Mesenchymal stem cell (in vitro differentiated cells and primary cell): ENCODE data around the gene ZBTB46.

Source experiments
- DNase-seq: peaks from one replicate; pipeline ENCODE4 v3.0.0-alpha.2; 2013
- H2AFZ ChIP-seq: one replicate; pipeline ENCODE4 v1.6.1; 2013; ENCODE audit warnings: low read depth, mild to moderate bottlenecking, control low read depth, inconsistent platforms, low read length, moderate library complexity
- H2AK5ac ChIP-seq: 2 replicates; pipeline ENCODE4 v1.6.1; 2013; ENCODE audit warnings: low read length, moderate library complexity, mild to moderate bottlenecking, inconsistent platforms; ENCODE audit not compliant: severe bottlenecking
- H2BK120ac ChIP-seq: one replicate; pipeline ENCODE4 v1.6.1; 2013; ENCODE audit warnings: low read depth, mild to moderate bottlenecking, inconsistent platforms, low read length, moderate library complexity
- H2BK12ac ChIP-seq, 2 experiments: one replicate each; pipeline ENCODE4 v1.6.1; 2013; ENCODE audit warnings: inconsistent platforms in 2 of 2, low read length in 2 of 2, mild to moderate bottlenecking in 2 of 2, moderate library complexity in 2 of 2, control low read depth in 1 of 2
- H2BK15ac ChIP-seq: one replicate; pipeline ENCODE4 v1.6.1; 2013; ENCODE audit warnings: mild to moderate bottlenecking, low read depth, inconsistent platforms; ENCODE audit not compliant: poor library complexity, severe bottlenecking
- H2BK5ac ChIP-seq: 2 replicates; pipeline ENCODE4 v1.6.1; 2013; ENCODE audit warnings: low read depth, mild to moderate bottlenecking, low read length, control low read depth, inconsistent platforms; ENCODE audit not compliant: poor library complexity, severe bottlenecking
- H3K14ac ChIP-seq, 2 experiments: one replicate each; pipeline ENCODE4 v1.6.1; 2013; ENCODE audit warnings: inconsistent platforms in 2 of 2, low read length in 2 of 2, control low read depth in 1 of 2, mild to moderate bottlenecking in 1 of 2, moderate library complexity in 1 of 2
- H3K18ac ChIP-seq, 2 experiments: one replicate each; pipeline ENCODE4 v1.6.1; 2013; ENCODE audit warnings: inconsistent platforms in 2 of 2, low read length in 2 of 2, control low read depth in 1 of 2, low read depth in 1 of 2, mild to moderate bottlenecking in 1 of 2
- H3K23ac ChIP-seq, 2 experiments: one replicate each; pipeline ENCODE4 v1.6.1; 2013; ENCODE audit warnings: inconsistent platforms in 2 of 2, low read length in 2 of 2, mild to moderate bottlenecking in 2 of 2, moderate library complexity in 2 of 2, control low read depth in 1 of 2
- H3K27ac ChIP-seq: 2 replicates; pipeline ENCODE4 v1.5.1; 2013; ENCODE audit warnings: mild to moderate bottlenecking, moderate library complexity, low read length, control low read depth, inconsistent platforms; ENCODE audit not compliant: poor library complexity, severe bottlenecking
- H3K27me3 ChIP-seq, 2 experiments: 2 replicates each; pipeline versions ENCODE4 v1.6.1 to v1.7.0; 2013; ENCODE audit warnings: low read length in 2 of 2, mild to moderate bottlenecking in 2 of 2, moderate library complexity in 2 of 2, control low read depth in 1 of 2, inconsistent platforms in 1 of 2; ENCODE audit not compliant: control insufficient read depth in 1 of 2, insufficient read depth in 1 of 2
- H3K36me3 ChIP-seq, 2 experiments: 2 replicates each; pipeline versions ENCODE4 v1.6.1 to v1.7.0; 2013; ENCODE audit warnings: low read length in 2 of 2, control low read depth in 1 of 2, inconsistent platforms in 1 of 2, low read depth in 1 of 2, mild to moderate bottlenecking in 1 of 2; ENCODE audit not compliant: insufficient read depth in 2 of 2, control insufficient read depth in 1 of 2
- H3K4ac ChIP-seq, 2 experiments: one replicate each; pipeline ENCODE4 v1.6.1; 2013; ENCODE audit warnings: inconsistent platforms in 2 of 2, low read length in 2 of 2, mild to moderate bottlenecking in 2 of 2, moderate library complexity in 2 of 2, control low read depth in 1 of 2, low read depth in 1 of 2
- H3K4me1 ChIP-seq: 2 replicates; pipeline ENCODE4 v1.6.1; 2013; ENCODE audit warnings: low read depth, low read length, control low read depth; ENCODE audit not compliant: control insufficient read depth, insufficient read depth
- H3K4me2 ChIP-seq: 2 replicates; pipeline ENCODE4 v1.6.1; 2013; ENCODE audit warnings: low read length, mild to moderate bottlenecking, inconsistent platforms; ENCODE audit not compliant: poor library complexity, severe bottlenecking
- H3K4me3 ChIP-seq, 2 experiments: 2 replicates each; pipeline versions ENCODE4 v1.5.1 to v1.7.0; 2013; ENCODE audit warnings: low read length in 2 of 2, mild to moderate bottlenecking in 2 of 2, control low read depth in 1 of 2, low read depth in 1 of 2; ENCODE audit not compliant: insufficient read depth in 1 of 2
- H3K79me1 ChIP-seq: replicated peaks from 2 replicates; pipeline ENCODE4 v1.6.1; 2013; ENCODE audit warnings: mild to moderate bottlenecking, control low read depth, low read length, inconsistent platforms; ENCODE audit not compliant: poor library complexity, severe bottlenecking
- H3K9ac ChIP-seq: 2 replicates; pipeline ENCODE4 v1.7.0; 2013; ENCODE audit warnings: mild to moderate bottlenecking, low read length, moderate library complexity
- H3K9me3 ChIP-seq: 2 replicates; pipeline ENCODE4 v1.7.0; 2013; ENCODE audit warnings: mild to moderate bottlenecking, low read length; ENCODE audit not compliant: control insufficient read depth
- H4K8ac ChIP-seq: one replicate; pipeline ENCODE4 v1.6.1; 2013; ENCODE audit warnings: inconsistent platforms, mild to moderate bottlenecking, low read length, moderate library complexity
- H4K91ac ChIP-seq: one replicate; pipeline ENCODE4 v1.6.1; 2013; ENCODE audit warnings: mild to moderate bottlenecking, low read length, inconsistent platforms
- WGBS: methylation state at CpG from one replicate; pipeline ENCODE4 v1.1.7; 2013; ENCODE audit warnings: mixed read lengths; 5-methylcytosine and 5-hydroxymethylcytosine counted together

Gene ZBTB46

DNA sequence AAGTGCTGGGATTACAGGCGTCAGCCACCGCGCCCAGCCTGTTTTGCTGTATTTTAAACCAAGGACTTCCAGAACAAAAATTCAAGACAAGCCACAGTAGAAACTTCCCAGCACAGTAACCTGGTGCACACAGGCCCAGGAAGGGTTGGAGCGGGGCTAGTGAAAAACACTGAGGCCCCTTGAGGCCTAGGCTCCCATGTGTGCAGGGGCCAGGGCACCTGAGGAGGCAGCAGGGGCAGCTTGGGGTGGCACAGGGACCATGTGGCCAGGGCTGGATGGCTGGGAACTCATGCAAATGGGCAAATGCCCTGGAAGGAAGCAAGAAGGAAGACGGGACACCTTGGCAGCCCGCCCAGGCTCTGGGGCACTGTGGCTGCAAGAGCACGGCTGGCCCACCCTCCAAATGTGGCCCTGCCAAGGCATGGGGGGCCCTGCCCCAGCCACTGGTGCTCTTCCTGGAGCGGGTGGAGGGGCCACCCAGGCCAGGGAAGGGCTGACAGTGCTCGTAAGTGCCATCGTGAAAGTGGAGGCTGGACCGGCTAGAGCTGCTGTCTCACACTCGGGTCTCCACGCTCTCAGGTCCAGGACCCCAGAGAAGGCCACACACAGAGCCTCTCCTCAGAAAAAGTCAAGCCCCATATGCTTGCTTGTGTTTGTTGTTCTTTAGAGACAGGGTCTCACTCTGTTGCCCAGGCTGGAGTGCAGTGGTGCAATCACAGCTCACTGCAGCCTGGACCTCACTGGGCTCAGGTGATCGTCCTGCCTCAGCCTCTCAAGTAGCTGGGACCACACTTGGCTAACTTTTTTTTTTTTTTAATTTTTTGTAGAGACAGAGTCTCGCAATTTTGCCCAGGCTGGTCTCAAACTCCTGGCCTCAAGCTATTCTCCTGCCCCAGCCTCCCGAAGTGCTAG lies 81.2 kb downstream of the ZBTB46 start:
- WGBS, result 95% methylated on average over 16 of the region's 16 CpGs
- H2BK5ac ChIP-seq, result no peak overlapping the region
- DNase-seq, result no peak
- H4K8ac ChIP-seq, result no peak overlapping the region
- H3K9ac ChIP-seq, result no peak overlapping the region
- H2BK12ac ChIP-seq, result no peak overlapping the region
- H3K4me2 ChIP-seq, result no peak overlapping the region
- peaks cover 7% of the 10 kb centered on the region for H3K79me1 ChIP-seq
- H2BK15ac ChIP-seq, result no peak overlapping the region
- H3K9me3 ChIP-seq, result no peaks in the 10 kb centered on the region
- H3K4me1 ChIP-seq, result no peaks in the 10 kb centered on the region
- no peak overlapping the region for H2AK5ac ChIP-seq
- no peak overlapping the region for H3K18ac ChIP-seq
- no peak overlapping the region for H4K91ac ChIP-seq
- H3K23ac ChIP-seq, result no peak overlapping the region
- H2BK120ac ChIP-seq, result no peak overlapping the region
- H3K4ac ChIP-seq, result no peak overlapping the region
- no peak overlapping the region for H3K27ac ChIP-seq
- H3K4me3 ChIP-seq, result no peak overlapping the region
- H3K36me3 ChIP-seq, result peaks cover 0 to 56% of the 10 kb centered on the region in 2 experiments
- no peaks in the 10 kb centered on the region for H3K27me3 ChIP-seq
- peak overlapping the region in 1 of 2 experiments; percentile 11 for H3K14ac ChIP-seq
- H2AFZ ChIP-seq, result no peak overlapping the region

DNA sequence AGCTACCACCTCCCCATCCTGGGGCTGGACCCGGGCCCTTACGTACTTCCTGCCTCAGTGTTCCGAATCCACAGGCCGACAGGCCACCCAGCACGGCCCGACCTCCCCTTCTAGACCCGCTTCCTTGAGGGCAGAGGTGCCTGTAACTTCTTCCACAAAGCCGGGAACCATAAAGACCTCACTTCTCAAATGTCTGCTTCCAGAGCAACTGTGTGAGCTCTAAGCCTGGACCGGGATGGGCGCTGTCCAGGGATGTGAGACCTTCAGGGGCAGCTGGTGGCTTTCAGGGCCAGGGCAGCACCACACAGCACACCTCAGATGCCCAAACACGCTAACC lies 82.2 kb downstream of the ZBTB46 start:
- Histone ChIP-seq H2BK15ac (no peak overlapping the region), H2BK12ac (no peak overlapping the region), H3K79me1 (peaks cover 4% of the 10 kb centered on the region), H2AK5ac (no peak overlapping the region), H4K91ac (no peak overlapping the region), H3K36me3 (peaks cover 3 to 57% of the 10 kb centered on the region in 2 experiments), H3K4me3 (no peak overlapping the region), H3K9ac (no peak overlapping the region), H3K4me1 (no peaks in the 10 kb centered on the region), H3K23ac (no peak overlapping the region), H3K4ac (no peak overlapping the region), H4K8ac (no peak overlapping the region), H3K18ac (no peak overlapping the region), H2BK5ac (no peak overlapping the region), H3K27ac (no peak overlapping the region), H3K27me3 (no peaks in the 10 kb centered on the region), H2AFZ (no peak overlapping the region), H3K4me2 (no peak overlapping the region), H2BK120ac (no peak overlapping the region), H3K14ac (no peak overlapping the region), H3K9me3 (no peaks in the 10 kb centered on the region)
- WGBS, result 90% methylated on average over 11 of the region's 11 CpGs
- DNase-seq, result no peak

DNA sequence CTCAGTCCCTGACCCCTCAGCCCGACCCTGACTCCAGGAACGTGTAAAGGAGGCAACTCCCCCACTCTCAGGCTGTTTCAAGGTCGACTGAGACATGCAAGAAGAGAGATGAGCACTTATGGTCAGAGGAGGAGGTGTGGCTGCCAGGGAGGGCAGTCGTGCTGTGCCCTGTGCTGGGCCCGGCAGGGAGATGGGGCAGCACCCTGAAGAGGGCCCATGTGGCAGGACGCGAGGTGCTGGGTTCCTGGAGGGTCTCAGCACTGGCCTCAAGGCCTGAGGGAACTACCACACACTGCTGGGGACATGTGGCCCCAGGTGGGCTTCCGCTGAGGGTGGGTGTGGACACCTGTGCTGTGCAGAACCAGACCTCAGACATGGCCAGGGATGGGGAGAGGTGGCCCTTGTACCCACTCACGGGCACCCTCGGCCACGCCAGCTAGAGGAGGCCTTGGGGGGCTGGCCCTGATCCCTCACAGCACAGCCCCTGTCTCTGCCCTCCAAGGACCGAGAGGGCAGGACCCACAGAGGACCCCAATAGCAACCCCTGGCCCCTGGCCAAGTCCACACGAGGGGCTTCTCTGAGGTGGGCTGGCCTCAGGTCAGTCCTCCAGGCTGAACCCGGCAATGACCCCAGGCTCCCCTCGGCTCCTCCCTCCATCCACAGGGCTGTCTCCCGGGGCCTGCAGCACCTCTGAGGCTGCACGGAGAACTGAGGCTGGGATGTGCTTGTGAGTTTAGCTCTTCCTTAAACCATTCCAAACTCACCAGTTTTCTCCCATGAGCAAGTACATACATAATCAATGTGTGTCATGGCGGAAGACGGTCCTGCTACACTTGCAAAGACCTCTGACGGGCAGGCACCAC lies 82.8 kb downstream of the ZBTB46 start:
- H3K4ac ChIP-seq, result no peak overlapping the region
- no peak overlapping the region for H2BK15ac ChIP-seq
- no peak overlapping the region for H3K23ac ChIP-seq
- DNase-seq, result no peak
- H3K18ac ChIP-seq, result no peak overlapping the region
- H3K27me3 ChIP-seq, result no peaks in the 10 kb centered on the region
- H3K9me3 ChIP-seq, result no peaks in the 10 kb centered on the region
- H2BK12ac ChIP-seq, result no peak overlapping the region
- no peak overlapping the region for H2BK120ac ChIP-seq
- peaks cover 4% of the 10 kb centered on the region for H3K79me1 ChIP-seq
- H3K4me1 ChIP-seq, result no peaks in the 10 kb centered on the region
- H2BK5ac ChIP-seq, result no peak overlapping the region
- H4K8ac ChIP-seq, result no peak overlapping the region
- no peak overlapping the region for H2AK5ac ChIP-seq
- no peak overlapping the region for H3K9ac ChIP-seq
- no peak overlapping the region for H3K4me2 ChIP-seq
- 79% methylated on average over 19 of the region's 20 CpGs for WGBS
- H3K36me3 ChIP-seq, result peaks cover 9 to 59% of the 10 kb centered on the region in 2 experiments
- H3K27ac ChIP-seq, result no peak overlapping the region
- no peak overlapping the region for H3K14ac ChIP-seq
- H3K4me3 ChIP-seq, result no peak overlapping the region
- no peak overlapping the region for H2AFZ ChIP-seq
- no peak overlapping the region for H4K91ac ChIP-seq

DNA sequence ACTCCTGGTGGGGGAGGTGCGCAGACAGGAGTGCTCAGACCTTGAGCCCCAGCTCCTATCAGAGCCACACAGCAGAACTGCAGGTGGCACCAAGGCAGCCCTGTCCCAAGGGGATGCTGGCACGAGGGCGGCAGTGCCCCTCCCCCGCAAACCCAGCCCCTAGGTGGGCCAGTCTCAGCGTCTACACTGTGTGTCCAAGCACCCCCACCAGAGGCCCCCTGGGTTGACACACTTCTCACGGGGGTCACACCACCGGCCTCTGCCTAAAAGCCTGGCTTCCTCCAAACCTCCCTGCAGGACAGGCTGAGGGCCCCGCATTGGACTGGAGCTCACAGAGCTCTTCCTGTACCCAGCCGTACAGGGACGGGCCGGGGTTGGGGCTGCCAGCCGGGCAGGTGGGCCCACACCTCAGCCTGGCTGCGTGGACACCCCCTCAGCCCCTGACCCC lies 83.4 kb downstream of the ZBTB46 start:
- no peak overlapping the region for H2AK5ac ChIP-seq
- 88% methylated on average over 12 of the region's 13 CpGs for WGBS

More for the DNA sequence above, 83.4 kb downstream of the ZBTB46 start:
- Histone ChIP-seq H2BK12ac (no peak overlapping the region), H3K27ac (no peak overlapping the region), H4K8ac (no peak overlapping the region), H4K91ac (no peak overlapping the region), H3K23ac (no peak overlapping the region), H3K4me3 (no peak overlapping the region), H2BK15ac (no peak overlapping the region), H3K9me3 (no peaks in the 10 kb centered on the region), H3K79me1 (peaks cover 2% of the 10 kb centered on the region), H2BK120ac (no peak overlapping the region), H2AFZ (no peak overlapping the region), H3K18ac (no peak overlapping the region), H3K36me3 (peaks cover 14 to 62% of the 10 kb centered on the region in 2 experiments), H3K14ac (no peak overlapping the region), H3K4me1 (peaks cover 2% of the 10 kb centered on the region), H3K27me3 (no peaks in the 10 kb centered on the region), H3K9ac (no peak overlapping the region), H3K4me2 (no peak overlapping the region), H2BK5ac (no peak overlapping the region), H3K4ac (no peak overlapping the region)
- DNase-seq, result no peak
